ENCODE measurements around the gene ING1.

Gene ING1

GRCh38 chr13:110772091-110772984 lies 58.8 kb downstream of the ING1 start:
- Histone ChIP-seq H3K4me3 (ENCODE audit: low read length) (no peak overlapping the region), H3K9me3 (ENCODE audit: low read length) (peaks cover 2% of the 10 kb centered on the region), H3K4me1 (ENCODE audit: insufficient read depth, low read length) (peaks cover 2% of the 10 kb centered on the region), H3K36me3 (ENCODE audit: insufficient read depth, low read length) (no peaks in the 10 kb centered on the region), H3K27me3 (ENCODE audit: insufficient read depth, low read length) (no peaks in the 10 kb centered on the region), H2AFZ (ENCODE audit: low read depth, low read length) (no peak overlapping the region)
